ENCODE measurements around the gene UBL4A. TPM values are rescaled to one million over a fixed set of nuclear protein-coding genes. Genes with fewer than 3 reads are reported as not detected.
"Not testable (repeated sequence)": the region's sequence is repeated elsewhere in the genome, so short reads cannot be mapped to it uniquely, and the experiment has no call there.

Gene UBL4A
- total RNA-seq, 1 donor from 2014 or later, result 34.0 TPM

- DNase-seq (no peak), ATAC-seq (peak in 1 of 2 donors; percentile 9)
- no peaks in the 10 kb centered on the region for H3K4me1 ChIP-seq
- TF ChIP-seq, protein P1, sequence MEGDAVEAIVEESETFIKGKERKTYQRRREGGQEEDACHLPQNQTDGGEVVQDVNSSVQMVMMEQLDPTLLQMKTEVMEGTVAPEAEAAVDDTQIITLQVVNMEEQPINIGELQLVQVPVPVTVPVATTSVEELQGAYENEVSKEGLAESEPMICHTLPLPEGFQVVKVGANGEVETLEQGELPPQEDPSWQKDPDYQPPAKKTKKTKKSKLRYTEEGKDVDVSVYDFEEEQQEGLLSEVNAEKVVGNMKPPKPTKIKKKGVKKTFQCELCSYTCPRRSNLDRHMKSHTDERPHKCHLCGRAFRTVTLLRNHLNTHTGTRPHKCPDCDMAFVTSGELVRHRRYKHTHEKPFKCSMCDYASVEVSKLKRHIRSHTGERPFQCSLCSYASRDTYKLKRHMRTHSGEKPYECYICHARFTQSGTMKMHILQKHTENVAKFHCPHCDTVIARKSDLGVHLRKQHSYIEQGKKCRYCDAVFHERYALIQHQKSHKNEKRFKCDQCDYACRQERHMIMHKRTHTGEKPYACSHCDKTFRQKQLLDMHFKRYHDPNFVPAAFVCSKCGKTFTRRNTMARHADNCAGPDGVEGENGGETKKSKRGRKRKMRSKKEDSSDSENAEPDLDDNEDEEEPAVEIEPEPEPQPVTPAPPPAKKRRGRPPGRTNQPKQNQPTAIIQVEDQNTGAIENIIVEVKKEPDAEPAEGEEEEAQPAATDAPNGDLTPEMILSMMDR (IDR thresholded peaks at IDR 0.05), result no peak
- no peaks in the 10 kb centered on the region for H3K9me3 ChIP-seq
- peaks cover 17% of the 10 kb centered on the region for H3K36me3 ChIP-seq
- no peak overlapping the region for H3K27ac ChIP-seq
- H3K4me3 ChIP-seq, result no peak overlapping the region
- intact Hi-C loops (cut with DNase I), result no loop called here
- H3K27me3 ChIP-seq (ENCODE audit: low read depth), result no peaks in the 10 kb centered on the region
These were observed 20.3 kb upstream of the UBL4A start for GRCh38 chrX:154506483-154507332.

DNA sequence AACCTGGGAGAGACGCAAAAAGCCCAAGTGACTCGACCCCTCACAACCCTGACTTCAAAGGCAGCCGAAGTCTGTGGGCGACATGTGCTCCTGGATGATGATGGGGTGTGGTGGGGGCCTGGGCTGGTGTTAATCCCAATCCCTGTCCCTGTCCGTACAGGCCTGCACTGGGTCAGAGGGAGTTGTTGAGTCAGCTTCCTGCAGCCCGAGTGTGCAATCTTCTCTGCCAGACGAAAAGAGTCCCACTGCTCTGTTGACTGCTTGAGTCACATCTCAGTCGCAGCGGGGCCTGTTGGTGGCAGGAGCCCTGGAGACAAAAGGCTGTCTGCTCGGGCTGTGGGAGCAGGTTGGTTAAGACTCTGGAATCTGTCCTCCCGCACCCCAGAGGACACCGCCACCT, 19.3 kb upstream of the UBL4A start:
- no peaks in the 10 kb centered on the region for H3K9me3 ChIP-seq
- TF ChIP-seq, protein P1 (IDR thresholded peaks at IDR 0.05), result no peak
- intact Hi-C loops (cut with DNase I), result no loop called here
- H3K4me1 ChIP-seq, result no peaks in the 10 kb centered on the region
- H3K4me3 ChIP-seq, result no peak overlapping the region
- no peaks in the 10 kb centered on the region for H3K27me3 ChIP-seq (ENCODE audit: low read depth)
- DNase-seq (no peak), ATAC-seq (peak in 1 of 2 donors; percentile 30)
- H3K27ac ChIP-seq, result no peak overlapping the region
- H3K36me3 ChIP-seq, result peaks cover 17% of the 10 kb centered on the region

DNA sequence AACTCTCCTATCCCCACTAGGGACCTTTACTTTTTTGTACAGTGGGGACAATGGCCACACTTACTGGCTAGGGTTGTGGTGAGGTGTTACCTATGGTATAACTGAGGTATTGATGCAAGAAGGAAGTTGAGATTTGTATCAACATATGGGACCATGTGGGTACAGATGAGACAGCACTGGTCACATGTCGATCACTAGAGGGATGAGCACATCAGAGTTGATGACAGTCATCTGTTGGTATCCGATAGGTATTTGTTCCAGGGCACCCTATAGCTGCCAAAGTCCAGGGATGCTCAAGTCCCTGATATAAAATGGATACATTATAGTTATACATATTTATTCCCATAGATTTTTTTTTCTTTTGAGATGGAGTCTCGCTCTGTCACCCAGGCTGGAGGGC, 16.6 kb upstream of the UBL4A start:
- no peak for DNase-seq
- intact Hi-C loops (cut with DNase I), result no loop called here
- no peaks in the 10 kb centered on the region for H3K9me3 ChIP-seq
- H3K4me1 ChIP-seq, result no peaks in the 10 kb centered on the region
- no peak overlapping the region for H3K27ac ChIP-seq
- H3K36me3 ChIP-seq, result peaks cover 17% of the 10 kb centered on the region
- H3K27me3 ChIP-seq (ENCODE audit: low read depth), result no peaks in the 10 kb centered on the region
- H3K4me3 ChIP-seq, result no peak overlapping the region
- TF ChIP-seq, protein P1 (IDR thresholded peaks at IDR 0.05), result no peak
- ATAC-seq, result no peak

DNA sequence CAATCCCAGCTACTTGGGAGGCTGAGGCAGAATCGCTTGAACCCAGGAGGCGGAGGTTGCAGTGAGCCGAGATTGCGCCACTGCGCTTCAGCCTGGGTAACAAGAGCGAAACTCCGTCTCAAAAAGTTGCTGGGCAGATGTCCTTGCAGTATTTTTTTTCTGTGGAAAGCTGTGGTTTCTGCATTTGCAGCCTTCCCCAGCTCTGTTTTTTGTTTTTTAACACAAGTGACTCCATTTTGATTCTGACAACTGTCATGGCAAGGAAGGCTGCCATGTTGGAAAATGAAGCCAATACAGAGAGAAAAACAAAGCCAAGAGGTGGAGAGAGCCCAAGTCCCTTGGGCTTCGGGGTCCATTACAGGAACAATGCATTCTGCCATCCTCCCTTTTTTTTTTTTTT, 15.7 kb upstream of the UBL4A start:
- Histone ChIP-seq H3K9me3 (no peaks in the 10 kb centered on the region), H3K27ac (no peak overlapping the region), H3K27me3 (ENCODE audit: low read depth) (no peaks in the 10 kb centered on the region), H3K4me3 (no peak overlapping the region), H3K36me3 (peaks cover 15% of the 10 kb centered on the region), H3K4me1 (no peaks in the 10 kb centered on the region)
- ATAC-seq, result no peak
- TF ChIP-seq, protein P1 (IDR thresholded peaks at IDR 0.05), result no peak
- intact Hi-C loops (cut with DNase I), result no loop called here
- DNase-seq, result no peak

DNA sequence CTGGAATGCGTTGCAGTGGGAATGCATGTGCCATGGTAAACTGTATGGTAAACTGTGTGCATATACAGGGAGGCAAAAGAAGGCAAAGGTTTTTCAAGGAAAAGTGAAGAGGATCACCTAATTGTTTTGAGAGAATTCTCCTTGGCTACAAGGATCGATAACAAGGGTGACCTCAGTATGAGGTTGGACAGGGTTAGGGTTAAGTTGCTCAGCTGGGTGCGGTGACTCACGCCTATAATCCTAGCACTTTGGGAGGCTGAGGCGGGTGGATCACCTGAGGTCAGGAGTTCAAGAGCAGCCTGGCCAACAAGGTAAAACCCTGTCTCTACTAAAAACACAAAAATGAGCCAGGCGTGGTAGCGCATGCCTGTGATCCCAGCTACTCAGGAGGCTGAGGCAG, 15.0 kb upstream of the UBL4A start:
- H3K36me3 ChIP-seq; ATAC-seq; H3K27ac ChIP-seq; H3K4me1 ChIP-seq; H3K9me3 ChIP-seq; intact Hi-C loops (cut with DNase I); H3K4me3 ChIP-seq; DNase-seq; H3K27me3 ChIP-seq (ENCODE audit: low read depth): not testable (repeated sequence)

- intact Hi-C loops (cut with DNase I); ATAC-seq; H3K27ac ChIP-seq; H3K4me1 ChIP-seq; H3K9me3 ChIP-seq; DNase-seq; H3K4me3 ChIP-seq; H3K36me3 ChIP-seq; H3K27me3 ChIP-seq (ENCODE audit: low read depth): not testable (repeated sequence)
These were observed 10.2 kb upstream of the UBL4A start for GRCh38 chrX:154496591-154497137.
